ENCODE measurements around the gene IL17B. TPM values are rescaled to one million over a fixed set of nuclear protein-coding genes. Genes with fewer than 3 reads are reported as not detected.

IL17B gene
- total and polyA plus RNA-seq, 2 of the 13 experiments (the other 11 are each of a cell fraction or from before 2014, with no cell fraction given) = 0.29 to 2.6 TPM

DNA sequence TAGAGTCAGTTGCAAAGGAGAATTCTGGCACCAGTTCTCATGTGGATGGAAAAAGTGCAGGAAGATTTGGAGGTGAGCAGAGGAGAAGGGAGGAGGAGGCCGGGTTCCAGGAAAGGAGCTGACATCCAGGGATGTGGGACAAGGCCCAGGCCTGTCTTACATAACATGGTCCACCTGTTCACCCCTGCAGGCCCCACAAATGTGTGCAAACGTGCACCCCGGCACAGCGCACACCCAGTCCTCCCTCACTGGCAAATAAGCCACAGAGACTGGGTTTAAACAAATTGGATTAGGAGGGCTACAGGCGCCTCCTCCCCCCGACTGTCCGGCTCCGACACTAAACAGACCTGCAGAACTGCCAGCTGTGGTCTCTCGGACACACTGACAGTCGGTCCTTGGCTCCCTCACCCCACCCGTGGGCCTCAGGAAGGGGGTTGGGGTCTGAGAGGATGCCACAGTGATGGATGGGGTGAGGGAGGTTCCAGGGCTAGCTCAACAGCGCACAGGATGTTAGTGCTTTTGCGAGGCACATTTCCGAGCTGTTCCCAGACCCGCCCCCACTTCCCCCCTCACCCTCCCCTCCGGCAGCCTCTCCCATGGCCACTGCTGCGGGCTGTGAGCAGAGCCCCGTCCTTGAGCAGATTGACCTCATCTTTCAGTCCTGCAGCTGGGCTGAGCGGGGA lies 43.4 kb upstream of the IL17B start (continued):
- TF ChIP-seq, protein P1, sequence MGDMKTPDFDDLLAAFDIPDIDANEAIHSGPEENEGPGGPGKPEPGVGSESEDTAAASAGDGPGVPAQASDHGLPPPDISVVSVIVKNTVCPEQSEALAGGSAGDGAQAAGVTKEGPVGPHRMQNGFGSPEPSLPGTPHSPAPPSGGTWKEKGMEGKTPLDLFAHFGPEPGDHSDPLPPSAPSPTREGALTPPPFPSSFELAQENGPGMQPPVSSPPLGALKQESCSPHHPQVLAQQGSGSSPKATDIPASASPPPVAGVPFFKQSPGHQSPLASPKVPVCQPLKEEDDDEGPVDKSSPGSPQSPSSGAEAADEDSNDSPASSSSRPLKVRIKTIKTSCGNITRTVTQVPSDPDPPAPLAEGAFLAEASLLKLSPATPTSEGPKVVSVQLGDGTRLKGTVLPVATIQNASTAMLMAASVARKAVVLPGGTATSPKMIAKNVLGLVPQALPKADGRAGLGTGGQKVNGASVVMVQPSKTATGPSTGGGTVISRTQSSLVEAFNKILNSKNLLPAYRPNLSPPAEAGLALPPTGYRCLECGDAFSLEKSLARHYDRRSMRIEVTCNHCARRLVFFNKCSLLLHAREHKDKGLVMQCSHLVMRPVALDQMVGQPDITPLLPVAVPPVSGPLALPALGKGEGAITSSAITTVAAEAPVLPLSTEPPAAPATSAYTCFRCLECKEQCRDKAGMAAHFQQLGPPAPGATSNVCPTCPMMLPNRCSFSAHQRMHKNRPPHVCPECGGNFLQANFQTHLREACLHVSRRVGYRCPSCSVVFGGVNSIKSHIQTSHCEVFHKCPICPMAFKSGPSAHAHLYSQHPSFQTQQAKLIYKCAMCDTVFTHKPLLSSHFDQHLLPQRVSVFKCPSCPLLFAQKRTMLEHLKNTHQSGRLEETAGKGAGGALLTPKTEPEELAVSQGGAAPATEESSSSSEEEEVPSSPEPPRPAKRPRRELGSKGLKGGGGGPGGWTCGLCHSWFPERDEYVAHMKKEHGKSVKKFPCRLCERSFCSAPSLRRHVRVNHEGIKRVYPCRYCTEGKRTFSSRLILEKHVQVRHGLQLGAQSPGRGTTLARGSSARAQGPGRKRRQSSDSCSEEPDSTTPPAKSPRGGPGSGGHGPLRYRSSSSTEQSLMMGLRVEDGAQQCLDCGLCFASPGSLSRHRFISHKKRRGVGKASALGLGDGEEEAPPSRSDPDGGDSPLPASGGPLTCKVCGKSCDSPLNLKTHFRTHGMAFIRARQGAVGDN (CRISPR knock-in tag; IDR thresholded peaks at IDR 0.05) = peak; percentile 80
- TF ChIP-seq SALL1 (CRISPR knock-in tag; IDR thresholded peaks at IDR 0.05) (peak; percentile 8), CBX5 (CRISPR knock-in tag; IDR thresholded peaks at IDR 0.05; ENCODE audit: borderline replicate concordance) (peak; percentile 19; the same call in 1 of the 2 replicates), KDM1A (CRISPR knock-in tag; IDR thresholded peaks at IDR 0.05) (0 out of 2 replicates have a peak, but pooled peaks have one; percentile 23), HOXD1 (CRISPR knock-in tag; IDR thresholded peaks at IDR 0.05) (peak; percentile 97), HOXA3 (CRISPR knock-in tag; IDR thresholded peaks at IDR 0.05) (peak; percentile 46), YY1 (IDR thresholded peaks at IDR 0.05; ENCODE audit: insufficient read depth, insufficient replicate concordance, low read depth, low read length) (no peak), EP300 (IDR thresholded peaks at IDR 0.05; ENCODE audit: low read depth in 2 of 2, low read length in 2 of 2) (peak in 1 of 2 experiments; percentile 49; a peak in 1 of 4 replicates), EP300 (CRISPR knock-in tag; IDR thresholded peaks at IDR 0.05; ENCODE audit: borderline replicate concordance) (no peak), HOXA7 (CRISPR knock-in tag; IDR thresholded peaks at IDR 0.05) (no peak), MIXL1 (CRISPR knock-in tag; IDR thresholded peaks at IDR 0.05) (peak; percentile 26; the same call in 1 of the 2 replicates), ZNF768 (CRISPR knock-in tag; IDR thresholded peaks at IDR 0.05) (peak; percentile 37; the same call in 1 of the 2 replicates), RXRB (CRISPR knock-in tag; IDR thresholded peaks at IDR 0.05; ENCODE audit: borderline replicate concordance) (peak; percentile 10; the same call in 1 of the 2 replicates), ELF3 (CRISPR knock-in tag; IDR thresholded peaks at IDR 0.05) (peak; percentile 34; the same call in 1 of the 2 replicates), PPARG (CRISPR knock-in tag; conservative IDR thresholded peaks at IDR 0.05) (0 out of 2 replicates have a peak, but pooled peaks have one; percentile 25), RCOR2 (CRISPR knock-in tag; IDR thresholded peaks at IDR 0.05) (peak; percentile 70; the same call in 1 of the 2 replicates), MTA1 (CRISPR knock-in tag; IDR thresholded peaks at IDR 0.05; ENCODE audit: borderline replicate concordance) (0 out of 2 replicates have a peak, but pooled peaks have one; percentile 68), ZBTB7A (CRISPR knock-in tag; IDR thresholded peaks at IDR 0.05) (0 out of 2 replicates have a peak, but pooled peaks have one; percentile 15), ZNF263 (CRISPR knock-in tag; IDR thresholded peaks at IDR 0.05) (peak; percentile 61; the same call in 1 of the 2 replicates), TEAD3 (CRISPR knock-in tag; optimal IDR thresholded peaks at IDR 0.05; ENCODE audit: borderline replicate concordance) (peak; percentile 49), CBFB (CRISPR knock-in tag; IDR thresholded peaks at IDR 0.05) (peak; percentile 20; the same call in 1 of the 2 replicates)
- TF ChIP-seq, protein P2, sequence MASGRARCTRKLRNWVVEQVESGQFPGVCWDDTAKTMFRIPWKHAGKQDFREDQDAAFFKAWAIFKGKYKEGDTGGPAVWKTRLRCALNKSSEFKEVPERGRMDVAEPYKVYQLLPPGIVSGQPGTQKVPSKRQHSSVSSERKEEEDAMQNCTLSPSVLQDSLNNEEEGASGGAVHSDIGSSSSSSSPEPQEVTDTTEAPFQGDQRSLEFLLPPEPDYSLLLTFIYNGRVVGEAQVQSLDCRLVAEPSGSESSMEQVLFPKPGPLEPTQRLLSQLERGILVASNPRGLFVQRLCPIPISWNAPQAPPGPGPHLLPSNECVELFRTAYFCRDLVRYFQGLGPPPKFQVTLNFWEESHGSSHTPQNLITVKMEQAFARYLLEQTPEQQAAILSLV (CRISPR knock-in tag; IDR thresholded peaks at IDR 0.05; ENCODE audit: borderline replicate concordance) = 0 out of 2 replicates have a peak, but pooled peaks have one; percentile 38
- TF ChIP-seq, protein P3, sequence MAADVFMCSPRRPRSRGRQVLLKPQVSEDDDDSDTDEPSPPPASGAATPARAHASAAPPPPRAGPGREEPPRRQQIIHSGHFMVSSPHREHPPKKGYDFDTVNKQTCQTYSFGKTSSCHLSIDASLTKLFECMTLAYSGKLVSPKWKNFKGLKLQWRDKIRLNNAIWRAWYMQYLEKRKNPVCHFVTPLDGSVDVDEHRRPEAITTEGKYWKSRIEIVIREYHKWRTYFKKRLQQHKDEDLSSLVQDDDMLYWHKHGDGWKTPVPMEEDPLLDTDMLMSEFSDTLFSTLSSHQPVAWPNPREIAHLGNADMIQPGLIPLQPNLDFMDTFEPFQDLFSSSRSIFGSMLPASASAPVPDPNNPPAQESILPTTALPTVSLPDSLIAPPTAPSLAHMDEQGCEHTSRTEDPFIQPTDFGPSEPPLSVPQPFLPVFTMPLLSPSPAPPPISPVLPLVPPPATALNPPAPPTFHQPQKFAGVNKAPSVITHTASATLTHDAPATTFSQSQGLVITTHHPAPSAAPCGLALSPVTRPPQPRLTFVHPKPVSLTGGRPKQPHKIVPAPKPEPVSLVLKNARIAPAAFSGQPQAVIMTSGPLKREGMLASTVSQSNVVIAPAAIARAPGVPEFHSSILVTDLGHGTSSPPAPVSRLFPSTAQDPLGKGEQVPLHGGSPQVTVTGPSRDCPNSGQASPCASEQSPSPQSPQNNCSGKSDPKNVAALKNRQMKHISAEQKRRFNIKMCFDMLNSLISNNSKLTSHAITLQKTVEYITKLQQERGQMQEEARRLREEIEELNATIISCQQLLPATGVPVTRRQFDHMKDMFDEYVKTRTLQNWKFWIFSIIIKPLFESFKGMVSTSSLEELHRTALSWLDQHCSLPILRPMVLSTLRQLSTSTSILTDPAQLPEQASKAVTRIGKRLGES (CRISPR knock-in tag; IDR thresholded peaks at IDR 0.05; ENCODE audit: borderline replicate concordance) = no peak
